ENCODE measurements around the gene ASF1A.
A peak's percentile ranks its signal among the peaks of the same experiment; 100 is the strongest.

ASF1A gene

DNA sequence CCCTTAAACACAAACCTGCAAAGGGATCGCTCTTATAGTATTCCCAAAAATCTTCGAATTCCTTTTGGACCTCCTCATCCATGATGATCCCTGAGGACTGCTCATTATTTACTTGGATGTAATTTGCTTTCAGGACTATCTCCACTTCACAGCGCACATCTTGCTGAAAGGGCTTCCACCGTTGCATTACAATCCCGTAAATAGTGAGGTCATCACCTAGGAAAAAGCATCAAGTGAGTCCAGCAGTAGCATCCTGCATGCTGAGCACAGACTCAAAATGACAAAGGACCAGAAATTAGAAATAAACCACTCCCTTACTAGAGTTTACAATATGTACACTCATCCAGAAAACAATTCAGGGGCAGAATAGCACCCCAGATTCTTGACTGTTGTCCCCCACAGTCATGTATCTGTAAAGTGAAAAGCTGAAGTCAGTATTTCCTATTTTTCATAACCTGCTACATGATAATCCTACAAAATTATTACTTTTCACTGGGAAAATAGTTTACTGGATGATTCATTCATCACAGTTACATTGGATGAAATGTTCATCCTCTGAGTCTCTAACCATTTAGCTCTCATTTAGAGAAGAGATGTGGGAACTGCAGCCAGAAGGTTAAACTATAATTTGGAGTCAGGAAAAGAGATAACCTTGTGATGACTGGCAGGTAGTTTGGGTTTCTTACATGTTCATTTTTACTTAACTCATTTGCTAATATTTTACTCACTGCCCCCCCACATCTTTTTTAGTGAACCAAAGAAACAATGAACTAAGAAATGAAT, 23.8 kb downstream of the ASF1A start:
- no peak for DNase-seq

DNA sequence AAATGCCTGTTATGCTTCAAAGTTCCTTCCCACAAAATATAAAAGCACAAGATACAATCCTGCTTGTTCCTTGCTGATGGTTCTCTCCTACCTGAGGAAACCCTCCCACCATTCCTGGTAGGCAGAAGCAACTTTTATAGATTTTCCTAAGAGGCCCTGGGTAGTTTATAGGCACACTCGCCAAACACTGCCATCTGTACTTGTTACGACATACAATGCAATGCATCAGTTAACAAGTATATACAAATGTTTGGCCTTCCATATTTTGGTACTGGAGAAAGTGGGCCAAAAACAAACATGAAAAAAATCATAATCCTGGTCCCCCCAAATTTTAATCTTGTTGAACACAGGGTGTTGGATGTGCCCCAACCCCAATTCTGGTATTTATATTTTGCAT, 24.4 kb downstream of the ASF1A start:
- no peak for DNase-seq

DNA sequence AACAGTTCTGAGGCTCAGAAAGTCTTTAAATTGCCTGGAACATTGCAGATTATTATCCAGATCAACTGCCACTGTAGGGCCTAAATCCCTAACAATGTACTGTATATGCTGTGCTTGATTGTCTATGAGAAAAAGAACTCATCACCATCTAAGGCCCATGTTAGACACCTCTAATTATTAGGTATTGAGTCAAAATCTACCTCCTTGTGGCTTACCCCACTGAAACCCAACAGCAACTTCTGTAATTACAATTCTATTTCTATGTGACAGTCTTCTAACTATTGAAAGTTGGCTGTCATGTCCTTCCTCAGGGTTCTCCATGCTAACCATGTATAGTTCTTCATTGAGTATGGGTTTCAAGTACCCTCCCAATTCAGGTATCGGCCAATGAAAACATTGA, 27.1 kb downstream of the ASF1A start:
- DNase-seq = no peak

DNA sequence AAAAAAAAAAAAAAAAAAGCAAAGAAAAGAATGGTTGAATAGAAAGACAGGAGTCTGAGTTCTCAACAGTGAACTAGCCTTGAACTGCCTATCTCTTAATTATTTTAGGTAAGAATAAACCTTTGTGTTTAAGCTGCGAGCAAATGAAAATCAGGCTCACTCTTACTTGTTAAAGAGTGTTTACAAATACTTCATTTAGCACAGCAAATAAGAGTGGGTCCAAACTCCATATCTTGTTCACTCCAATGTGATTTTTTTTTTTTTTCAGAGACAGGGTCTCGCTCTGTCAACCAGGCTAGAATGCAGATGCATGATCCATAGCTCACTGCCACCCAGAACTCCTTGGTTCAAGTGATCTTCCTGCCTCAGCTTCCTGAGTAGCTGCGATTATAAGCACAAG, 29.1 kb downstream of the ASF1A start:
- DNase-seq = no peak

DNA sequence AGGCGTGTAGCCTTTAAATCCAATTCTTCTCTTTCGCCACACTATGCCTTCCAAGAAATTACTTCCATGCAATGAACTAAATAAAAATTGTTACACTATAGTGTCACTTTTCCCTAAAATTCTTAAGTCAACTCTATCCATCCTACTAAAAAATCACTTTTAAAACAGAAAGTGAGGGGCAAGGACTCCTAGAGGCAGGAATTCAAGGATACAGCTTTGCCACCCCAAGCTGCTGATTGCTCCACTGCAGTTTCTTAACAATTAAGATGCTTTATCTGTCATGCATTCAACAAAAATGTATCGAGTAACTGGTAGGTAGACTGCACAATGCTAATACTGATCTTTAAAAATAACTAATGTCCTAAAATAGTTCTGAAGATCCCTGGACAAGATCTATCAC, 36.7 kb downstream of the ASF1A start:
- no peak for DNase-seq

DNA sequence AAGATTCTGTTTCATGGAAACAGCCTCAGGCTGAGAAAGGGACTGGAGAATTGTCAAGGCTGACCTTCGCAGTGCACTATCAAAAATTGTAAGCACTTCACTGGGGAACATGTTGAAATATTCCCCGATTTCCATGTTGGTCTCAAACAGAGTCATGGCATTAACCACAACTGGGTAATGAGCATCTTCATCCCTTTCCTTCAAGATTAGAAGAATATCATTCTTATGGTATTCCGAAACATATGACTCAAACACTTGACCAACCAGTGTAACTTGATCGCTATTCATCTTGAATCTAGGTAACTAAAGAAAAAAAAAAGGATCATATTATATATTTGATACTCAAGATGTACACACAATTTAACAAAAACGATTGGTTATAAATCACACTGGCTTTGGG, 37.5 kb downstream of the ASF1A start:
- no peak for DNase-seq

DNA sequence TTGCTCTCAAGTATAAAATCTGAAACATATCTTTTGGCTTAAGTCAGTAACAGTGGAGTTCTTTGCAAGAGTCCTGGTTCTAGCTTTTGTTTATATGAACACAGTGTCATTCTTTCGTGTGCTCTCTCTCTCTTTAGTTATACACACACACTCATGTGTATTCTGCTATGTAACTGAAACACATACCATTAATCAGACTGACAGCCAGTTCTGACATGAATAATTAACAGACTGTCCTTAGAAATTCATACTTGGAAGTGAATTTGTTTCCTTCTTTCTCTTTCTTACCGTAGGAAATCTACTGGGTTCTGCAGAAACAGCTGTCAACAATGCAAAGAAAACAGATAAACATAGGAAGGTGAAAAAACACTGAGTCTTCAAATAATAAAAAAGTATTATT, 38.5 kb downstream of the ASF1A start:
- DNase-seq = no peak

DNA sequence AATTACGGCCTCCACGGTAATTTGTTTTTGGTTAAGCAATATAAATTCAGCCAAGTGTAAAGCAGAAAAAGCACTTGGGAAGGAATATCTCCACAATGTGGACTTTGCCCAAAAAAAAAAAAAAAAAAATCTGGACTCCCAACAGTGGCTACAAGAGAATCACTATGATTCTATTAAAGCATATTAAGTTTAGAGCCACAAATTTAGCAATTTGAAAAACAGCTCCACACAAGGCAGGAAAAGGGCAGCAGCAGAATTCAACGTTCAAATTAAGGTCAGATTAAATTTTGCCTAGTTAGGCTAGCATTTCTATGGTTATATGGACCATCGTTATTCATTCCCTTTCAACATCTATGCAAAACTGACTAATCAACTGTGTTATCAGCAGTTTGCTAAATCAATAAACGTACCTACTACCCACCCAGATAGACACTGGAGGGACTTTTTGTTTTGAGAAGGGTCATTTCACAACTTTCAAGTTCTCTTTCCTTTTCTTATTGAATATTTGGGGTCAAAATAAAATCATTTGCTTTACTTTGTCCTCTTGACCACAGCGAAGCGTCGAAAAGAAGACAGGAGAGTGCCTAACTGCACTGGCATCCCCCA, 40.0 kb downstream of the ASF1A start:
- DNase-seq = no peak

DNA sequence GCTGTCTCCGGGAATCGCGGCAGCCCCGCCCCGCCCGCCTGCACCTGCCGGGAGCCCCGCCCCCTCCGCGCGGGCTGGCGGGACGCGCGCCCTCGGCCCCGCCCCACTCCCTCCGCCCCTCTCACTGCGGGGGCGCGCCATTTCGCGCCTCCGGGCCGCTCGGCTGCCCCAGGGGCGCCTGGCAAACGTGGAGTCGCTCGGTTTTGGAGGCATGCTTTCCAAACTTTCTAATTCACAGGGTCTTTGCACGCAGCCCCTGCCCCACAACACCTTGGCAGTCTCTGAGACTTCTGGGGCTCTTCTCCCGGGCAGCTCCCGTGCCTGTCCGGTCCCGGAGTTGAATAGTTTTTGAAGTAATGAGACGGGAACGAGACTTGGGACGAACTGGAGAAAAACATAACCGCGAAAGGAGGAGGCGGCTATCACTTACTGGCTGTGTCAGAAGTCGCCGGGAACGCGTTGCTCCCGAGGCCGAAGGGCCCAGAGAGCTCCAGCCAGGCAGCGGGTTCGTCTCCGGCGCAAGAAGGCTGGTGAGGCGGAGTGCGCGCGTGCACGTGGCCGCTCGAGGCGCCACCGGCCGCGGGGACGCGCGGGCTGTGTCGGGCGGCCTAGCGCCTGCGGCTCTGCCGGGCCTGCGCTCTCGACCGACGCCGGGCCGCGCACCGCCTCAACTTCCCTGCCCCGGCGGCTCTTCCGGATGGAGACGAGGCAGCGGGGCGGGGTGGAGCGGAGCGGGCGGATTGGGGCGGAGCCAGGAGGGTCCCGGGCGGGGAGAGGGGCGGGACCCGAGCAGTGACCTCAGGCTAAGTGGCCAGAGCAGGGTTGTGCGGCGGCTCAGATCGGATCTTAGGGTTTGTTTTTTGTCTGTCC, 40.7 kb downstream of the ASF1A start, which contains the start of gene MCM9:
Gene MCM9 (minus strand): TSS at position 699 of the 870 bp plus-strand sequence. CDS start 3,436 bp downstream, outside the sequence.
- peak; percentile 84 for DNase-seq

DNA sequence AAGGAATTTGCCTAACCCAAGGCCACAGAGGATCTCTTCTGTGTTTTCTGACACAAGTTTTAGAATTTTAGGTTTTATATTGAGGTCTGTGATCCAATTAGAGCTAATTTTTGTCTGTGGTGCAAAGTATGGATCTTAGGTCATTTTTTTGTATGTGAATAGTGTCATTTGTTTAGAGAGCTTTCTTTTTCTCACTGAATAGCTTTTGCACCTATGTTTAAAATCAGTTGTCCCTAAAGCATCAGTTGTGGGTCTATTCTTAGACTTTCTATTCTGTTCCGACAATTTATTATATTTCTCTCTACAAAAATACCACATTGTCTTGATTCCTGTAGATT, 41.3 kb downstream of the ASF1A start:
- no peak for DNase-seq

DNA sequence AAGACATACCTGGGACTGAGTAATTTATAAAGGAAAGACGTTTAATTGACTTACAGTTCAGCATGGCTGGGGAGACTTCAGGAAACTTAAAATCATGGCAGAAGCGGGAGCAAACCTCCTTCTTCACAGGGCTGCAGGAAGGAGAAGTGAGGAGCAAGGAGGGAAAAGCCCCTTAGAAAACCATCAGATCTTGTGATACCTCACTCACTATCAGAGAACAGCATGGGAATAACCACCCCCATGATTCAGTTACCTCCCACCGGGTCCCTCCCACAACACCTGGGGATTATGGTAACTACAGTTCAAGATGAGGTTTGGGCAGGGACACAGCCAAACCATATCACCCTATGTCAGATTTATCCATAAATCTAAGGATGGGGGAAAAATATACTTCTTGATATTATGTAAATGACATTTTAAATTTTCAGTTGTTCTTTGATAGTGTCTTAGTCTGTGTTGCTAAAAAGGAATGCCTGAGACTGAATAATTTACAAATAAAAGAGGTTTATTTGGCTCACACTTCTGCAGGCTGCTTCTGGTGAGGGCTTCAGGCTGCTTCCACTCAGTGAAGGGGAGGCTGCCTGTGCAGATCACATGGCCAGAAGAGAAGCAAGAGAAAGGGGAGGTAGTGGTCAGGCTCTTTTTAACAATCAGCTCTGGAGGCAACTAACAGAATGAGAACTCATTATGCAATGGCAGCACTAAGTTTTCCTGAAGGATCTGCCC, 42.2 kb downstream of the ASF1A start:
- DNase-seq = no peak

DNA sequence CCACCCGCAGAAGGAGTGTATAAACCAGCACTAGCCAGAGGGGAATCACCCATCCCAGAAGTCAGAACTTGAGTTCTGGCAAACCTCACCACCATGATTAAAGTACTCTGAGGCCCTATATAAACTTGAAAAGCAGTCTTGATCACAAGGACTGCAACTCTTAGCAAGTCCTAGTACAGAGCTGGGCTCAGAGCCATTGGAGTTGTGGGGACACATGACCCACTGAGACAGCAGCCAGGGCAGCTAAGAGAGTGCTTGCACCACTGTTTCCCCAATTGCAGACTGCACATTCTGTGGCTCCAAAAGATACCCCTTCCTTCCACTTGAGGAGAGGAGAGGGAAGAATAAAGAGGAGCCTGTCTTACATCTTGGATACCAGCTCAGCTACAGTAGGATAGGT, 45.7 kb downstream of the ASF1A start:
- no peak for DNase-seq

DNA sequence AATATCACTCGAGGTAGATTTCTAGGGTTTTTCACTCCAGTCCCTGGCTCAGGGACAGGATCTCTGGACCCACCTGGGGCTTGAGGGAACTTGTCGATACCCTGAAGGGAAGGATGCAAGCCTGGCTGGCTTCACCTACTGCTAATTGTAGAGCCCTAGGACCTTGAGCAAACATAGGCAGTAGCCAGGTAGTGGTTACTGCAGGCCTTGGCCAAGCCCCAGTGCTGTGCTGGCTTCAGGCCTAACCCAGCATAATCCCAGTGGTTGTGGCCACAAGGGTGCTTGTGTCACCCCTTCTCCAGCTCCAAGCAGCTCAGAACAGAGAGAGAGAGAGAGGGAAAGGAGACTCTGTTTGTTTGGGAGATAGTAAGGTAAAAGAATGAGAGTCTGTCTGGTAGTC, 46.8 kb downstream of the ASF1A start:
- DNase-seq = no peak

DNA sequence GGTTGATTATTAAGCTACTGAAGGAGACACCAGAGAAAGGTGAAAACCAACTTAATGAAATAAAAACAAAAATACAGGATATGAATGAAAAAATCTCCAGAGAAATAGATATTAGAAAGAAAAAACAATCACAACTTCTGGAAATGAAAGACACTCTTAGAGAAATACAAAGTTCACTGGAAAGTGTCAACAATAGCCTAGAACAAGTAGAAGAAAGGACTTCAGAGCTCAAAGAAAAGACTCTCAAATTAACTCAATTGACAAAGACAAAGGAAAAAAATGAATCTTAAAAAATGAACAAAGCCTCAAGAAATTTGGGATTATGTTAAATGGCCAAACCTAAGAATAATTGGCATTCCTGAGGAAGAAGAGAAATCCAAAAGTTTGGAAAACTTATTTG, 51.3 kb downstream of the ASF1A start:
- no peak for DNase-seq

DNA sequence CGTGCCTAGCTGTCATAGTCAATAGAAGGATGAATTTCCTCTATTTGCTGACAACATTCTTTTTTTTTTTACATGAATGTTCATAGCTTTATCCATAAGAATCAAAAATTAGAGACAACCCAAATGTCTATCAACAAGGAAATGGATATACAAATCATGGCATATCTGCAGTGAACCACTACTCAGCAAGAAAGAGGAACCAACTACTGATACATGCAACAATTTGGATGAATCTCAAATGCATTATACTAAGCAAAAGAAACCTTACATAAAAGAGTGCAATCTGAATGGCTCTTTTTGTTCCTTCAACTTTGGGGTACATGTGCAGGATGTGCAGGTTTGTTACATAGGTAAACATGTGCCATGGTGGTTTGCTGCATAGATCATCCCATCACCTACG, 58.7 kb downstream of the ASF1A start:
- no peak for DNase-seq

DNA sequence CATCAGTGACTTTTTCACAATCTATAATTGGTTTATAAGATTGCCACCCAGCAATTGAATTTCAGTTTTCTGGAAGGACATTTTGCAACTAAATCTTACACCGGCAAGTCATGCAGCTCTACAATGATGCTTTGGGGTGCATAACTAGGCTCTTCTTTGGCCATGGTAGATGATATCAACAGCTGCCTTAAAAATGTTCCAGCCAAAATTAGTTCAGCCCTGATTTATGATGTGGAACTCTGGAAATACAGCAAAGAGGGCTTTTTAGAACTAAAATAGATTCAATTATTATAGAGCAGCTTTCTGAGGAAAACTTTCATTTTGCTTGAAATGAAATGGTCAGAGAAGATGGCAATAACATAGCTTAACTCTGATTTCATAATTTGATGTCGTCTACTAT, 59.4 kb downstream of the ASF1A start:
- DNase-seq = no peak
